HG03520 (cell line): ENCODE measurements around the gene INO80C.
"Not testable (repeated sequence)": the region's sequence is repeated elsewhere in the genome, so short reads cannot be mapped to it uniquely, and the experiment has no call there.

ENCODE experiments used
- ATAC-seq: cut with Tn5 transposase; IDR thresholded peaks from one replicate; pipeline ENCODE4 v1.9.1; 2021; ENCODE audit warnings: mild to moderate bottlenecking, moderate library complexity; ENCODE audit not compliant: unreplicated experiment

INO80C gene

DNA sequence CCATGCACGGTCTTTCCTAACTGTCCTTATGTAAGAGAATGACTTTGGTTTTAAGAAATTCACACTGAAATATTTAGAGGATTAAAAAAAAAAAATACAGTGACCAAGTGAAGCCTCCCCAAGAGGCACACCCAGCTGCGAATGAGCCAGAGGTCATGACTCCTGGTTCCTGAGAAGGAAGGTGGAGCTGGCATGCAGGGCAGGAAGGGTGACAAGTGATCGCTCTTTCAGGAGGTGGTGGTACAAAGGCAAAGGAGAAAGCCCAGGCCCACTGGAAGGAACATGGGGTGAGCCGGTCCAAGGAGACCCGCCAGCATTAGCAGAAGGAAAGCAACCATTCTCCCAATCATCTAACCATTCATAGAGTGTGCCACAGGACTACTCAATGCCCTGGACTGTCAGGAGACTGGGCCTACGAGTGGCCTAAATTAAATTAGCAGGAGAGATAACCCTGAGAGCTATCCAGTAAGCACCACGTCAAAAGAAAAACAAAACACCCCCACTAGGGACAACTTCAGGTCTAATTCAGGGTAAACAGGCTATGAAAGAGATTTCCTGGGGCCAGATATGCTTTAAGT, 7.8 kb downstream of the INO80C start:
- ATAC-seq, result no peak

DNA sequence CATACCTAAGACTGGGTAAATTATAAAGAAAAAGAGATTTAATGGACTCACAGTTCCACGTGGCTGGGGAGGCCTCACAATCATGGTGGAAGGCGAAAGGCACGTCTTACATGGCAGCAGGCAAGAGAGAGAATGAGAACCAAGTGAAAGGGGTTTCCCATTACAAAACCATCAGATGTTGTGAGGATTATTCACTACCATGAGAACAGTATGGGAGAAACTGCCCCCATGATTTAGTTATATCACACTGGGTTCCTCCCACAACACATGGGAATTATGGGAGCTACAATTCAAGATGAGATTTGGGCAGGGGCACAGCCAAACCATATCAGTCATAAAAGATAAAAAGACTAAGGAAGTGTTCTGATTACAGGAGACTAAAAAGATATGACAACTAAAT, 8.5 kb downstream of the INO80C start:
- ATAC-seq, result not testable (repeated sequence)

DNA sequence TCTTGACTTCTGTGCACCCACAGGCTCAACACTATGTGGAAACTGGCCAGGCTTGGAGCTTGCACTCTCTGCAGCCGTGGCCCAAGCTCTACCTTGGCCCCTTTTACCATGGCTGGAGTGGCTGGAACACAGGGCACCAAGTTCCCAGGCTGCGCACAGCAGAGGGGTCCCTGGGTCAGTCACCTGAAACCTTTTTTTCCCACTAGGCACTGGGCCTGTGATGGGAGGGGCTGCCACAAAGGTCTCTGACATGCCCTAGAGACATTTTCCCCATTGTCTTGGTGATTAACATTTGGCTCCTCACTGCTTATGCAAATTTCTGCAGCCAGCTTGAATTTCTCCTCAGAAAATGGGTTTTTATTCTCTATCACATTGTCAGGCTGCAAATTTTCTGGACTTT, 9.4 kb downstream of the INO80C start:
- not testable (repeated sequence) for ATAC-seq

DNA sequence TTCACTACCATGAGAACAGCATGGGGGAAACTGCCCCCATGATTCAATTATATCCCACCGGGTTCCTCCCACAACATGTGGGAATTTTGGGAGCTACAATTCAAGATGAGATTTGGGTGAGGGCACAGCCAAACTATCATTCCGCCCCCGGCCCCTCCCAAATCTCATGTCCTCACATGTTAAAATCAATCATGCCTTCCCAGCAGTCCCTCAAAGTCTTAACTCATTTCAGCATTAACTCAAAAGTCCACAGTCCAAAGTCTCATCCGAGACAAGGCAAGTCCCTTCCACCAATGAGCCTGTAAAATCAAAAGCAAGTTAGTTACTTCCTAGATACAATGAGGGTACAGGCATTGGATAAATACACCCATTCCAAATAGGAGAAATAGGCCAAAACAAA, 10.2 kb downstream of the INO80C start:
- ATAC-seq, result not testable (repeated sequence)

DNA sequence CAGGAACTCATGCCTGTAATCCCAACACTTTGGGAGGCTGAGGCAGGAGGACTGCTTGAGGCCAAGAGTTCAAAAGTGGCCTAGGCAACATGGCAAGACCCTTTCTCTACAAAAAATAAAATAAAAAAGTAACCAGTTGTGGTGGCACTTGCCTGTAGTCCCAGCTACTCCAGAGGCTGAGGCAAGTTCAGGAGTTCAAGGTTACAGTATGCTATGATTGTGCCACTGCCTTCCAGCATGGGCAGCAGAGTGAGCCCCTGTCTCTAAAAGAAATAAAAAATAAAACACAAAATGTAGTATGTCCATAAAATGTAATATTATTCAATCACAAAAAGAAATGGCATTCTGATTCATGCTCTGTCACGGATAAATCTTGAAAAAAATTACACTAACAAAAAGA, 11.9 kb downstream of the INO80C start:
- no peak for ATAC-seq

DNA sequence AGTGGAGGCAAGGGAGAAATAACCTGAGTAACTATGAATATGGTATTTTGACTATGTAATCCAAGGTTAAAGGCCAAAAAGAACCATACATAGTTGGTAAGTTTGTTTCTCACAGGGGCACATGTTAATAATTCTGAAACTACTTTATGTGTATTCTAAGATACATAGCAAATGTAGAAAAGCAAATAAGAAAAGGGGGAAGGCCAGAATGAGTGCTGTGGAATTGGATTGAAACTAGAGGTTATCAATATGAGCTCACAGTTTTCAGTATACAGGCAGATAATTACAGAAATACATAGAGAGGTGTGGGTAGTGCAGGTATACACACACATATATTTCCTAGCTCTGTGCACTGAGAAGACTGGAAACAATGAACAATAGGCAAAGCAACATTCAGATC, 13.7 kb downstream of the INO80C start:
- peak; percentile 66 for ATAC-seq

DNA sequence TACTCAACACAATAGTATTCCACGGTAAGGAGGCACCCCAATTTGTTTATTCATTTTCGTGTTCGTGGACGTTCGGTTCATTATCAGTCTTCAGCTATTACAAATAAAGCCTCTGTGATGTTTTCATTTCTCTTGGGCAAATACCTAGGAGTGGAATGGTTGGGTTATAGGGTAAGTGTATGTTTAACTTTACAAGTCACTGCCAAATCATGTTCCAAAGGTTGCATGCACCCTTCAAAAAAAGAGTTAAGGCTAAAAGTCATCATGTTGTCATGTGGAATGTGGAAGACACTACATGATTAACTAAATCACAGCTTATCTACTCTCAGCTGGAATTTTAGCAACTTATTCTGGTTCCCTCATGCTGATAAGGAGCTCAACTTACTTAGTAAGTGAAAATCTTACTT, 15.8 kb downstream of the INO80C start:
- ATAC-seq, result no peak

DNA sequence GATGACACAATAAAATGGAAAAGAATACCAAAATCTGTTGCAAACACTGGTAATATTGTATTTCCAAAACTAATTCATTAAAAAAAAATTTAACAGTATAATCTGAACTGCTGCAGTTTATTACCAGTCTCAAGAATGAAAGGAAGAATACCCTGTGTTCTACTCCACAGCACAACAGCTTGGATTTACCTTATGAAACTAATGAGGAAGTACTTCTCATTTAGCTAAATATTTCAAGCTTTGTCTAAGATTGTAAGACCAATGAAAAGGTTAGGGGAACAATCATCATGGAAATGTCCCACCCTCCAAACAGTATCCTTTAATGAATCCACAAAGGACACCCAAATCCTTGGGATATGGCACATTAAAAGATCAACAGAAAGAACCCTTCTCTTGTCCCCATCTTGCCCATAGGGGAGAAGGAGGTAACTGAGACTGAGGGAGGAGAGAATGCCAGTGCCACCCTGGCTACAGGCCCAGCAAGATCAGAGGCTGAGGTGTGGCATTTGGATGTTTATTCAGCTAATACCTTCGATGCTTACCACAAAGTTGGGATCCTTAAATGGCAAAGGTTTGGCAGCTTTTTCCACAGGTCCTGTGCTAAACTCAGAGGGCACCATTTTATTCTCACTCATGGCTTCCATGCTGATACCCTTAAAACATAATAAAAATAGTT, 17.7 kb downstream of the INO80C start:
- ATAC-seq, result no peak

DNA sequence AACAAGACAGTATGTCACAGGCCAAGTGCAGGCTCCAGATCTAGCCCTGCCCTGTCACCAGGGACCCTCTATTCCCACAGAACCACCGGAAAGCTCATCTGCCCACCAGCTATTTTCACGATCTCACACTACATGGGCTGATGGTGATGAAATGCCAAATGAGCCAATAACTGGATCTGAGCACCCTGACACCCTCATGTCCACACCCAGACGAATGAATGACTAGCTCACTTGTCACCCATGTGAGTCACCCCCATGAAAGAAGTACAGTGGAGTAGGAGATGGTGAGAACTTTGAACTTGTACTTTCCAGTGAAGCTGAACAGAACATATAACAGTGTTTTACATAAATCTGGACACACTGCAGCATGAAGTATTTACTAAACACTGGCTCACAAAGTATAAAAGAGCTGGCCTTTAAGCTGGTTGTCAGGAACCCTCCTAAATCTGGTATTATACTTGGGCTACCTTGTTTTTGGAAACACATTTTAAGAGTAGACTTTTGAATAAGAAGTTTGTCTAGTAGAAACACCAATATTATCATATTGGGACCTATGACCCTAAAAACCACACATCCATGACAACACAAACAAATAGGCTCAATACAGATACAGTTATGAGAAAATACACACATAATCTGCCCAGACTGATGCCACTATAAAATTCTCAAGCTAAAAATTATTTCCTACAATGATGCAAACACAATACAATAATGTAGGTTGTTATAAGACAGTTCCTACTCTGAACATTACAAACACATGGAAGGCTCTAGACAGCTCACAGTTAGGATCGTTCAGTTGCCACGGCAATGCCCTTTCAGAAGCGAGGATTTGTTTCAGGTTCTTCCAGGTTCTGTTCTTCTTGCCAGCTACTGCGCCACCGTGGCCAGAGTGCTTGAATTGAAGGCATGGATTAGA, 19.0 kb downstream of the INO80C start:
- ATAC-seq, result no peak

DNA sequence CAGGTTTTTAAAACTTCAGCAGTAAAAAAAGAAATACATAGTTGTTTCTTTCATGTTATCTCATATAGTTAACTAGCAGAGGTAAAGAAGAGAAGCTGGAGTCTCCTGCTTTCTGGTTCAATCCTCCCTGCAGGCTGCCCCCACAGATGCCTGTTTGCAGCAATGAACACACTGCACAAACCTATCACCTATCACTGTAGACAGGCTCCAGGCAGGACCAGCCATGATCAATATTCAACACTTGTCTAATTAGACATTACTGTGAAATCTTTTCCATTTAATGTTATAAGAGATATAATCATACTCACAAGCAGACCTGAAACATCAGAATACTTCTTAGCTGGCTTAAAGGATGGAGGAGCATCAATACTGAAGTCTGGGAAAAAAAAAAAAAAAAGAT, 19.8 kb downstream of the INO80C start:
- ATAC-seq, result no peak

DNA sequence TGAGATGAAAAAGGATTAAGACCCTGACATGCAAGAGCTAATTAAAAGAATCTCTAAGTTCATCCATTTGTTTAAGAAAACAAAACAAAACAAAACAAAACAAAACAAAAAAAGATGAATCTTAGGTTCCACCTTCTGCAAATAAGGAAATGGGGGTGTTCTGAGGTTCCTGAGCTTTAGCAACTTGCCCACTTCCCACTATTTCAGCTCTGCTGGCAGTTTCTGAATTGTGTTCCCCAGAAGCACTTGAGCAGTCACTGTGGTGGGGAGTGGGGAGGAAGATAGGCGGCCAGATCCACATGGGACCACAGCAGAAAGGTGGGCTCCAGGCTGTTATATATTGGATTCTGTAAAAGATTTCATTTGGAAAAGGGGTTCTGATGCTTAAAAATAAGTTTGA, 20.3 kb downstream of the INO80C start:
- ATAC-seq, result no peak

DNA sequence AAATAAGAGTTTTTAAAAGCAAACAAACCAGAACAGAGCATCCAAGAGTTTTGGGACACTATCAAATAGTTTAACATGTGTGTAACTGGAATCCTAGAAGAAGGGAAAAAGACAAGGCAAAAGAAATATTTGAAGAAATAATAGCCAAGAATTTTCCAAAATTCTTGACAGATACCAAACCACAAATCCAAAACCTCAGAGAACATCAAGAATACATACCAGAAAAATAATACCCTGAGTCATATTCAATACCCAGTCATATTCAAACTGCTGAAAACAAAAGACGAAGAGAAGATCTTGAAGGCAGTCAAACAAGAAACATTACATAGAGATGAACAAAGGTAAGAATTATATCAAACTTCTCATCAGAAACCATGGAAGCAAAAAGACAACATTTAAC, 22.9 kb downstream of the INO80C start:
- no peak for ATAC-seq

DNA sequence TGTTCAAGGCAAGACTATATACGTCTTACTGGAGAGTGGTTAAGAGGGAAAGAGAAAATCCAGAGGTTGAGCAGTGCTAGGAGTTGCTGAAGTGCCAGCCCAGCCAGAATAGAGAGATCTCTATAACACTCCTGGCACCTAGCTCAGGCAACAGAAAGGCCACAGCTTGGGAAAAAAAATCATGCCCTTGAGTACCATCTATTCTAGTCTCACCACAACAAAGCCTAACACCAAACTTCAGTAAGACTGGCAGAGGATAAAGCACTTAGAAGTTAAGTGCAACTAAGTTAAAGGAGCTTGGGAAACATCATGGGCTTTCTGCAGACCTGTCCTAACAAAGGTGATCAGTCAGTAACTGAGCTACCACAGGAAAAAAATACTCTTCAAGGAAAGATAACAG, 24.2 kb downstream of the INO80C start:
- no peak for ATAC-seq

DNA sequence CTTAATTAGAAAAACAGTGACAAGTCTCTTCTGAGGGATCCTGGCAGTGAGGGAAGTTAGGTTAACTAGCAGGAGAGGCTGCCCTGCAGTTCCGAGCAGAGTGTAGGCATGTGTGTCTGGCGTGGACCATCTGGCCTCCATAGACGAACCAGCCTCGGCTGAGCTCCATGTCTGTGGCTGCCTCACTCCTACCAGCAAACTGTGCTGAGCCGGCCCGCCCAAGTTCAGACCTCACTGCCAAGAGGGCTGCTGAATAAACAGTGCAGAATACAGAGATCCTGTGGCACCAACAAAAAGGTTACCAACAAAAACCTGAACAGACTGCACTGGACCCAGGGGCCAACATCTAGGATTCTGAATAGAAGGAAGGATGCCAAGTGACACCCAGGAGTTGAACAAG, 27.3 kb downstream of the INO80C start:
- no peak for ATAC-seq

DNA sequence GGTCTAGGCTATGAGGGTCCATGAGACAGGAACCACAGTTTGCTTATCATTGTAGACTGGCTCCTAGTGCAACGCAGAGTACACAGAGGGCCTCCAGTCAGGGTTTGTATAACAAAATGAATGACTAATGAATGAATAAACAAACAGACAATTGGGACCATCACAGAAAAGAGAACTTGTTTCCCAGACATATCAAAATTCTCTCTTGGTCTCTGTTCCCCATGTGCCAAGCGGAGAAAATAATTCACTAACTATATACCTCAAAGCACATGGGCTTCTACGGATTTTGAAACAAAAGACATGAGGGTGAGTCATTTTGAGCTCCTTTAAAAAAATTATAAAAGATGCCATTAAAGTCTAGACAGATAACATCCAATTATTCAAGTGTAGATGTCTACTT, 28.0 kb downstream of the INO80C start:
- ATAC-seq, result no peak

DNA sequence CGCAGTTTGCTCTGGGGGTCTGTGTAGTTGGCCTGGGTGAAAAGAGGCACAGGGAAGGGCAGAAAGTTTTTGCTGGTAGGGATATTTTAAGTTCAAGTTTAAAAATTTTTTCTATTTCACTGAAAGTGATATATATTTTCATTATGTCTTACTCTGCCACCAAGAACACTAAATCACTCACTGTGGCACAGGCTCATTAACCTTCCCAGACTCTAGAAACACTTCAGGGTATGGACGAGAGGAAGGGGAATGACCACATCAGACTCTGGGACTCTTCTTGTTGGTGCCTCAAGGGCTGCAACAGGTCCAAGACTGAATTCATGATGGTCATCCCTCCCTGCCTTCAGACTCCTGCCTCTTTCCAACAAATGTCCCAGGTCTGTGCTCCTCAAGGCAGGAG, 29.0 kb downstream of the INO80C start:
- ATAC-seq, result no peak

DNA sequence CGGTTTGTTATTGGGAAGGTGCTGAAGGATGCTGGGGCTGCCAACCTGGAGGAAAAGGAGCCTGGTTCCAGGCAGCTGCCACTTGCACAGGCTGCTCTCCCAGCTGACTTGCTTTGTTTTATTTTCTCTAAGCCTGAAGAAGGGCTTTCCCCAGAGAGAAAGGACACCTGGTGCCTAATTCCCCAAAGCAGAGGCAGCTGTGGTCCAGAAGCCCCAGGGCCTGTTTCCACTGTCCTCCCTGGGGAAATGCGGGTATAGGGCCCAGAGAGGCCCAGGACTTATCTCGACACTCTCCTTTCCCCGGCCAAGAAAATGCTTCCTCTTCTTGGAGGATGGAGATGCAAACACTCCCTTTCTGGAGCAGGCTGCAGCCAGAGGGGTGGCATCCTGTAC, 30.1 kb downstream of the INO80C start:
- peak; percentile 56 for ATAC-seq

DNA sequence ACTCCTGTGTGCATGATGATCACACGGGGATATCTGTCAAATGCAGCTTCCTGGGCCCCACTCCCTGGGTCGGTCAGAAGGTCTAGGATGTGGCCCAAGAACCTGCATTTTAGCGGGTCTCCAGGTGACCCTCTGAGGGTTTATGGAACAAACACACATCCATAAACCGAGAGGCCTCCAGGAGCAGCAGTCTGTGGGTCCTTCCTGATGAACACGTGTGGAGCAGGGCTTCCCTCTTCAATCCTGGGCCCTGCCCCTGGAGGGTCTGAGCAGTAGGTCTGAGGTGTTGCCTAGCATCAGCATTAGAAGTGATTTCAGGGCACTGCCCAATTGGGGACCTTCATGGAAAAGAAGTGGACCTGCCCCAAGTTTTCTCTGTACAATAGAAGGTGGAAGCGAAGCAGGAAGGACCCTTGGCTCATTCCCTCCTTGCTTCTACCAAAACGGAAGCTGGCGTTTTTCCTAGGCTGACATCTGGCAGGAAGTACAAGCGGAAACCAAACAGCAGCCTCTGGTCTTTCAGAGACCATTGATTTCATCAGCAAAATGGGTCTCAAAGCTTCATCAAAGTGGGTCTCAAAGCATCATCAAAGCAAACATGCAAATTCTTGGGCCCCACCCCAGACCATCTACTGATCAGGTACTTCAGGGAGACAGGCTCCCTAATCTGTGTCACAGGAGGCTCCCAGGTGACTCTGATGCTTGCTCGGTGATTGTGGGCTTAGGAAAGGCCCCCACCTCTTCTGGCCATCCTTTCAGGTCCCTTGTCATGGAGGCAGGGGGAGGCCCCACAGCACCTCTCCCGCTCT, 30.7 kb downstream of the INO80C start:
- no peak for ATAC-seq

DNA sequence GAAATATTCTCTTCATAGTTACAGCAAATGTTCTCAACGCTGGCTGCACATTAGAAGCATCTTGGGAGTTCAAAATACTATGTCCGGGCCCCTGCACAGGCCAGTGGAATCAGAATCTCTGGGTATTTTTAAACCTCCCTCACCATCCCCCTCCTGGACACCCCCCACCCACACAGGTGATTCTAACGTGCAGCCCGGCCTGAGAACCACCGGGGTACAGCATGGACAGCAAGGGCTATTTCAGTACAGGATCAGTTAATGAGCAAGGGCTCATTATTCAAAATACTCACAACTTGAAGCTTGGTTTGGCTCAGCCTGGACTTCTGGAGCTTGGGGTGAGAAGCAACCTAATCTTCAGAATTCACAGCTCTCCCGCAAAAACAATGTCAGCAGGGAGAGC, 31.4 kb downstream of the INO80C start:
- no peak for ATAC-seq

DNA sequence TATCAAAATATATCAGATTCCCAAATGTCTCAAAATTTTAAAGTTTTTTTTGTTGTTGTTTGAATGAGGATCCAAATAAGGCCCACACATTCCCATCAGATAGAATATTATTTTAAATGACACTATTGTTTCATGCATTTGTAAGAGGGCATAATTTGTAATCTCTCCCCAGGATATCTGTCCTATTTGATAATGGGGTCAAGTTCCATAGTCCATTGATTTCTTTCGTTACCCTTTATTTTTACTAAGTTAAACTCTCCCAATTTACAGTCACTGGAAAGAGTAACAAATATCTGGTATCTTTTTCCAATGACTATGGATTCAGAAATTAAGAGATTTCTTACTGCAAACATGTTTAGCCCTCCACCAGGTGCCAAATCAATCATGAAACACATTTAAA, 32.4 kb downstream of the INO80C start:
- ATAC-seq, result no peak

DNA sequence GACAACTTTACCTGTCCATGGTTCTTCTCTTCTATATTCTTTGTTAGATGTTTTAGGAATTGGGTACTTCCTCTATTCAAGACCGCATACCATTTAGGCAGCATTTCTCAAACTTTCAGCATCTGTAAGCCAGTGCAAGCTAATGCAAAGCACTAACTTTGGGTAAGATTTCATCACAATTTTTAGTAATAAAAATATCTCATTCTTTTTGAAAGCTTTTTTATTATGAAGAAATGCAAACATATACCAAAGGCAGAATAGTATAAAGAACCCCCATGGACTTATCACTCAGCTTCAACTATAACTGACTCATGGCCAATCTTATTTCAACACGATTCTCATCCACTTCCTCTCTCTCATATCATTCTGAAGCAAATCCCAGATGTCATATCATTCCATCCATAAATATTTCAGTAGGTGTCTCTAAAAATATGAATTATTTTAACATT, 32.9 kb downstream of the INO80C start:
- ATAC-seq, result no peak
